Measurements from ENCODE around the gene SV2C. TPM values are rescaled to one million over a fixed set of nuclear protein-coding genes. Genes with fewer than 3 reads are reported as not detected.
A peak's percentile ranks its signal among the peaks of the same experiment; 100 is the strongest.
"Not testable (repeated sequence)": the region's sequence is repeated elsewhere in the genome, so short reads cannot be mapped to it uniquely, and the experiment has no call there.

SV2C gene
- total and polyA plus RNA-seq, 9 donors: under 0.01 to 0.09 (median 0.03) TPM; not detected in 1

DNA sequence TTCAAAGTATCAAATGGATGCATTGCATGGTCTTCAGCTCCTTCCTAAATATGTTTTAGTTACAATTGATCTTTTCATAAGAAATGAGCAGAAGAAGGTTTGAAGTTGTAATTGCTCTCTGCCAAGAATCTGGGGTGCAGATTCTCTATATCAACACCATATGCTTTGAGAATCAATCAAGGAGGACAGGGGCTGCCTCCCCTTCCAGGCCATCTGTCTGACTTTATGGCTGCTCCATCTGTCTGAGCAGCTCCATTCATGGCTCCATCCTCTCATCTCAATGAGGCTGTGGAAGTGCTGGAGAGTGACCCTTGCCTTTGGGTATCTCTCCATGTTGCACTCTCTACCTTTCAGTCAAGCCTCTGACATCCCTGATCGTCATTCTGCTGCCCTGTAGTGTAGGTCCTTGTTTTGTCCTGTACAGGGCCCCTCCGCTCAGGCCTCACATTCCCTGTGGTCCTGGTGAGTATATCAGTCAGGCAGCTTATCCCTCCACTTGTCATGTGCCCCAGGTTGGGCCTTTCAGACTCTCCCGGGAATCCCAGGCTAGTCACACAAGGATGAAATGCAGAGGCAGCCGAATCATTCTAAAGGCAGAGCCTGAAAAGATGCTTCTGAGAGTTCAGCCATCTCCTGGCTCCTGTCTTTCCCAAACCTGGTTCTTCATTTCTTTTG is 14.0 kb upstream of the SV2C start:
- WGBS (ENCODE audit: insufficient coverage): 63% methylated on average over 3 of the region's 4 CpGs
- DNase-seq: no peak
- Histone ChIP-seq H3K27ac (ENCODE audit: low read length) (no peak overlapping the region), H3K36me3 (ENCODE audit: control insufficient read depth, insufficient read depth, low read length) (no peaks in the 10 kb centered on the region), H3K9me3 (replicated peaks; ENCODE audit: control insufficient read depth, low read depth, low read length) (no peaks in the 10 kb centered on the region), H3K4me1 (ENCODE audit: control insufficient read depth, insufficient read depth, low read length) (no peaks in the 10 kb centered on the region), H3K27me3 (ENCODE audit: control insufficient read depth, insufficient read depth, low read length) (no peaks in the 10 kb centered on the region), H3K4me3 (ENCODE audit: low read length) (no peak overlapping the region)

DNA sequence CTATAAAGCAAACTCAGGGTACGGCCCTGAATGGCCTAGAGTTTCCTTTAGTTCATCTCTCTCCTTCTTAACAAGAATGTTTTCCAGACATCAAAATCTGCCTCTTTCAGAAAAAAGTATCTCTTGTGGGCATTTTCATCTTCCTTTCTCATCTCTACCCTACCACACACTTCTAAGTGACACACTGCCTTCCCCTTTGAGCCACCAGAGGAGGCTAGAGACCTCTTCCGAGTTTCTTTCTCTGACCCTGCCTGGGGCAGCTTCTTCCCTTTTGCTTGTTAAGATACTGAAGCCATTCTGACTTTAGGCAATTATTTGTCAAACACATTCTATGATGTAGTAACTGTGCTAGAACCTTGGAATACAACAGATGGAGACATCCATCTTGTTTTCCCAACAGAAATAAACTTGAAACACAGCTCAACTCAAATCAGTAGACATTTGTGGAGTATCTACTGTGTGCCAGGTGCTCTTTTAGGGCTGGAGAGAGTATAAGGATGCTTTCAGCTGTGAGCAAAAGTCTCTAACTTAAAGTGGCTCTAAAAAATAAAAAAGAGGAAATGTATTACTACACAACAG is 8.6 kb upstream of the SV2C start:
- H3K27me3 ChIP-seq (ENCODE audit: control insufficient read depth, insufficient read depth, low read length): no peaks in the 10 kb centered on the region
- H3K4me1 ChIP-seq (ENCODE audit: control insufficient read depth, insufficient read depth, low read length): no peaks in the 10 kb centered on the region
- H3K36me3 ChIP-seq (ENCODE audit: control insufficient read depth, insufficient read depth, low read length): no peaks in the 10 kb centered on the region
- H3K4me3 ChIP-seq (ENCODE audit: low read length): no peak overlapping the region
- H3K27ac ChIP-seq (ENCODE audit: low read length): no peak overlapping the region
- peak; percentile 13 for DNase-seq
- no peaks in the 10 kb centered on the region for H3K9me3 ChIP-seq (replicated peaks; ENCODE audit: control insufficient read depth, low read depth, low read length)
- no CpG with 5 or more reads among the region's 2 CpGs for WGBS (ENCODE audit: insufficient coverage)

DNA sequence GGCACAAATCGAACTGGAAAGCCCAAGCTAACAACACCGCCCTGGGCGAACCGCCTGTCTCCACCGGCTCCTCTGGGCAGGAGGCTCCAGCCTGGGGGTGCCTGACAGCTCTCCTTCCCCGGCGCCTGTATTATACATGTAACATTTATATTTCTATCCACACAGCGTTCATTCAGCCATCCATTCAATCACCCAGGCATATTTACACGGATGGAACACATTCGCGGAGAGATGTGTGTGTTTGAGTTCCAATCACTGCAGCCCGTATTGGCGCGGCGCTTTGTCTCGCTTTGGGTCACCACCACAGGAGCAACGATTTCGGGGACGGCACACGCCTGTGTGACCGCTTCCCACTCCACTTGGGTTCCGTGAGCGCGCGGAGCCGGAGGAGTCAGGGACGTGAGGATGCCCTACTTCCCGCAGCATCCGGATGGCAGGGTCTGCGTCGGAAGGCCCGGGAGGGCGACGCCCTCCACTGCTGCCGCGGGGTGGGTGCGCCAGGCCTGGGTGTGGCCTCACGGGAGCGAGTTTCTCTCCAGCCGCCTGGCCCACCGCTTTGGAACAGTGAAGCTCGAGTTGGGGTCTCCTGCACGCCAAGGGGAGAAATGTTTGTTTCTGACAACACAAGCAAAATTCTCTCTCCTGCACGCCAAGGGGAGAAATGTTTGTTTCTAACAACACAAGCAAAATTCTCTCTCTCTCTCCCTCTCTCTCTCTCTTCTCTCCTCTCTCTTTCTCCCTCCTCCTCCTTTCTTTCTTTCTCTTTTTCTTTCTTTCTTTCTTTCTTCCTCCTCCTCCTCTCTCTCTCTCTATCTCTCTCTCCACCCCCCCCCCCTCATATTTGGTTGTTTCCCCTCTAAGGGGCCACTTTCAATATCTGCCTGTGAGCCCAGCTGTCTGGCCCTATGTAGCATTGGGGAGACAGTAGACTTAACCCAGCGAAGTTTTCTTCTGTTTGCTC is 1.1 kb upstream of the SV2C start:
- peaks cover 15% of the 10 kb centered on the region for H3K4me1 ChIP-seq (ENCODE audit: control insufficient read depth, insufficient read depth, low read length)
- H3K27ac ChIP-seq (ENCODE audit: low read length): no peak overlapping the region
- H3K9me3 ChIP-seq (replicated peaks; ENCODE audit: control insufficient read depth, low read depth, low read length): no peaks in the 10 kb centered on the region
- no peak overlapping the region for H3K4me3 ChIP-seq (ENCODE audit: low read length)
- 2% methylated on average over 29 of the region's 45 CpGs for WGBS (ENCODE audit: insufficient coverage)
- H3K36me3 ChIP-seq (ENCODE audit: control insufficient read depth, insufficient read depth, low read length): no peaks in the 10 kb centered on the region
- peaks cover 44% of the 10 kb centered on the region for H3K27me3 ChIP-seq (ENCODE audit: control insufficient read depth, insufficient read depth, low read length)
- no peak for DNase-seq

DNA sequence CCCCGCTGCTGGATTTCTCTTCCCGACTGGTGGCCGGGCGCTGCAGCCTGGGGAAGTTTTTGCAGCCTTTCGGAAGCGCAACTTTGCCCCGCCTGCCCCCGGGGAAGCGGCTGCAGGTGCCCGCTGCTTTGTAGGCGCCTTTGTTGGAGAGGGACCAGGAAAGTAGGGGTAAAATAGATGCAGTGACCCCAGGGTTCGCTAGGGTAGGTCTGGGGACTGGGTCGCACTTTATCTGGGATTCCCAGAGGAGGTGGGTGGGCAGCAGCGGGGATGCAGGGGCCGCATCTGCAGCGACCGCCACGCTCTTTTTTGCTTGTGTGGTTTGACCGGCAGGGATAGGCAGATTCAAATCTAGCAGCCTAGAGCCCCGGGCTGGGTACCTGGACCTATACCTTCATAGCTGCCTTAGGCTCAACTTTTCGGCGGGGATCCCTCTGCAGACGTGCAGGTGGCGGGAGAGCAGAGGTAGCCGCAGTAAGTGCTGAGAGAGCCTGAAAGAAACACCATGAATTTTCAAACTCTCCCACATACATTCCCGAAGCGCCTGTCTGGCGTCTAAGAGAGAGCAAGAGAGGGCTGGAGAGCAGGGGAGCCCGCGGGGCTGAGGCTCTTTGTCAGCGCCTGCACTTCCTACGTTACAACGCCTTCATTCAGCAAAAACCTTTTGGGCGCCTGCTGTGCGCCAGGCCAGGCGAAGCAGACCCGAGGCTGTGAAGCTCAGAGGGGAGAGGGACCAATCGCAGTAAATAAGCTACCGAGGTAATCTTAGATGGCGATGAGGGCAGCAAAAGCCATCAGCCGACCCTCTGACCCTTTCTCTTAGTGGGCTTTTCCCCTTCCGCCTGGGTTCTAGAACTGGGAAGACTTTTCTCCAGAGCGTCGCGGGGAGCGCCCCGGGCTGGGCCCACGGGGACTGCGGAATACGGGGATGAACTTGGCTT is 642 bp downstream of the SV2C start:
- H3K36me3 ChIP-seq (ENCODE audit: control insufficient read depth, insufficient read depth, low read length): no peaks in the 10 kb centered on the region
- no peak overlapping the region for H3K4me3 ChIP-seq (ENCODE audit: low read length)
- no peaks in the 10 kb centered on the region for H3K9me3 ChIP-seq (replicated peaks; ENCODE audit: control insufficient read depth, low read depth, low read length)
- WGBS (ENCODE audit: insufficient coverage): 0% methylated on average over 25 of the region's 50 CpGs
- DNase-seq: peak; percentile 5
- no peak overlapping the region for H3K27ac ChIP-seq (ENCODE audit: low read length)
- peaks cover 44% of the 10 kb centered on the region for H3K27me3 ChIP-seq (ENCODE audit: control insufficient read depth, insufficient read depth, low read length)
- peaks cover 15% of the 10 kb centered on the region for H3K4me1 ChIP-seq (ENCODE audit: control insufficient read depth, insufficient read depth, low read length)

DNA sequence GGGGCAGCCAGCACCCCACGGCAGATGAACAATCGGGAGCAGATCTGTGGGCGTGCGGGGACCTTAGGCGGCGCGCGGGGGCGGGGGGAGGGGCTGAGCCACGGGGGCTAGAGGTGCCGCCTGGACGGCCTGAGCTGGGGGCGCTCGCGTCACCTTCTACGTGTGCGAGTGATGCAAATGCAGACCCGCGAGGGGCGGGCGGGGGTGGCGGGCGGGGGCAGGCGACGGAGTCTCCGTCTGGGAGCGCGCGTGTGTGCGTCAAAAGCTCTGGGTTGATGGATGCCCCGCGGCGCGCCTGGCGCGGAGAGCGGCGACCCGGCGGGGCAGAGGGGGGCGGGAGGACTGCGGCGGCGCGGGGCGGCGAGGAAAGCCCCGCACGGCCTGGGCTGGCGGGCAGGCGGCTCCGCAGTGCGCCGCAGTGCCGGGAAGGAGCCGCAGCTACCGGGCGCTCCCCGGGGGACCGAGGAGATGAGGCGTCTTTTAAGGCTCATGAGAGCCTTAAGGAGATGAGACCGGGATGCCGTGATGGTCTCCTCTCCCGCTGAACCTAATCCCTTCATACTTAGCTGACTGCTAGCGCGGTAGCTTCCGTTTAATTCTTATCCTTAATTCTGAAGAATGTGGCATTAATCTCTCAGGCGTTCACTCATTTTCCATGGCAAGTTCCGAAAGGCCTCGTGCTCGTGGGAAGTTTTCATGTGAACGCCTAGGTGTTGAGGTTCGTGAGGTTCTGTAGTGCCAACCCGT is 1.5 kb downstream of the SV2C start:
- no peaks in the 10 kb centered on the region for H3K36me3 ChIP-seq (ENCODE audit: control insufficient read depth, insufficient read depth, low read length)
- peak; percentile 5 for DNase-seq
- no peaks in the 10 kb centered on the region for H3K9me3 ChIP-seq (replicated peaks; ENCODE audit: control insufficient read depth, low read depth, low read length)
- H3K27me3 ChIP-seq (ENCODE audit: control insufficient read depth, insufficient read depth, low read length): peaks cover 44% of the 10 kb centered on the region
- no peak overlapping the region for H3K27ac ChIP-seq (ENCODE audit: low read length)
- peaks cover 15% of the 10 kb centered on the region for H3K4me1 ChIP-seq (ENCODE audit: control insufficient read depth, insufficient read depth, low read length)
- under 1% methylated on average over 54 of the region's 74 CpGs for WGBS (ENCODE audit: insufficient coverage)
- no peak overlapping the region for H3K4me3 ChIP-seq (ENCODE audit: low read length)

DNA sequence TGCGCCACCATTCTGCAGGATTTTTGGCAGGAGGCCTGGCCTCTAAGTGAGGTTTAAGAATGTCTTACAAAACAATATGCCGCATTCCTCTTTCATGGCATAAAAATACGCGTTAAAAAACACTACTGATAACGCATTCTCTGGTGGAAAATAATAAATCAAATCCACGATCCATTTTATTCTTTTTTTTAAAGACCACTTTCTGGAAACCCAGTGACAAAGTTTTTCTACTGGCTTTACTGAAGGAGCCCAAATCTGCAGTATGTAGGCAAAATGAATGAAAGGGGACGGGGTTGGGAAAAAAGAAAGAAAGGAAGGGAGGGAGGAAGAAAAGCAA is 2.0 kb downstream of the SV2C start:
- no CpG with 5 or more reads among the region's 7 CpGs for WGBS (ENCODE audit: insufficient coverage)
- peaks cover 44% of the 10 kb centered on the region for H3K27me3 ChIP-seq (ENCODE audit: control insufficient read depth, insufficient read depth, low read length)

DNA sequence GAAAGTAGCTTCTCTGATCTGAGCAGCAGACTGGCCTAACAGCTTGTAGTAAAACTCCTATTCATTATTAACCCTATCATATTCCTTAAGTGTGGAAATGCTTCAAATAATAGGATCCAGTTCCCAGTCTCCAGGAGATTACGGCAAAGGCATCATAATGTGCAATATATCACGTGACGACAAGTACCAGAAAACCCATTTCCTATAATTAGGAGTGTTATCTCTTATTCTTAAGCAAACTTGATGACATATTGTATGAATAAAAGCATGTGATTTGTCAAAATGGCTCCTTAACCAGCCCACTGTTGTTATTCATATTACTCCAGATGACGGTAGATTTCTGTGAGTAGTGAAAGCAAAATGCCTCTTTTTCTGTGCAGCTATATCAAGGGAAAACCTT is 2.9 kb downstream of the SV2C start:
- no peak overlapping the region for H3K4me3 ChIP-seq (ENCODE audit: low read length)
- peaks cover 15% of the 10 kb centered on the region for H3K4me1 ChIP-seq (ENCODE audit: control insufficient read depth, insufficient read depth, low read length)
- WGBS (ENCODE audit: insufficient coverage): no CpG with 5 or more reads among the region's 4 CpGs
- H3K36me3 ChIP-seq (ENCODE audit: control insufficient read depth, insufficient read depth, low read length): no peaks in the 10 kb centered on the region
- peaks cover 41% of the 10 kb centered on the region for H3K27me3 ChIP-seq (ENCODE audit: control insufficient read depth, insufficient read depth, low read length)
- no peak for DNase-seq
- no peaks in the 10 kb centered on the region for H3K9me3 ChIP-seq (replicated peaks; ENCODE audit: control insufficient read depth, low read depth, low read length)
- no peak overlapping the region for H3K27ac ChIP-seq (ENCODE audit: low read length)

More for the DNA sequence above, 2.0 kb downstream of the SV2C start:
- no peak overlapping the region for H3K4me3 ChIP-seq (ENCODE audit: low read length)
- H3K9me3 ChIP-seq (replicated peaks; ENCODE audit: control insufficient read depth, low read depth, low read length): no peaks in the 10 kb centered on the region
- peaks cover 15% of the 10 kb centered on the region for H3K4me1 ChIP-seq (ENCODE audit: control insufficient read depth, insufficient read depth, low read length)
- DNase-seq: peak; percentile 0
- H3K36me3 ChIP-seq (ENCODE audit: control insufficient read depth, insufficient read depth, low read length): no peaks in the 10 kb centered on the region
- H3K27ac ChIP-seq (ENCODE audit: low read length): no peak overlapping the region

DNA sequence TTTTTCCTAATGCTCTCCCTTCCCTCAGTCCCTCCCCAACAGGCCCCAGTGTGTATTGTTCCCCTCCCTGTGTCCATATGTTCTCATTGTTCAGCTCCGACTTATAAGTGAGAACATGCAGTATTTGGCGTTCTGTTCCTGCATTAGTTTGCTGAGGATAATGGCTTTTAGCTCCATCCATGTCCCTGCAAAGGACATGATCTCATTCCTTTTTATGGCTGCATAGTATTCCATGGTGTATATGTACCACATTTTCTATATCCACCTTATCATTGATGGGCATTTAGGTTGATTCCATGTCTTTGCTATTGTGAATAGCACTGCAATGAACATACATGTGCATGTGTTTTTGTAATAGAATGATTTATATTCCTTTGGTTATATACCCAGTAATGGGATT is 6.0 kb downstream of the SV2C start:
- H3K27me3 ChIP-seq (ENCODE audit: control insufficient read depth, insufficient read depth, low read length): peaks cover 13% of the 10 kb centered on the region
- not testable (repeated sequence) for H3K9me3 ChIP-seq (replicated peaks; ENCODE audit: control insufficient read depth, low read depth, low read length); H3K27ac ChIP-seq (ENCODE audit: low read length); H3K4me3 ChIP-seq (ENCODE audit: low read length); H3K4me1 ChIP-seq (ENCODE audit: control insufficient read depth, insufficient read depth, low read length); H3K36me3 ChIP-seq (ENCODE audit: control insufficient read depth, insufficient read depth, low read length); DNase-seq
- WGBS (ENCODE audit: insufficient coverage): no CpG with 5 or more reads among the region's 2 CpGs

DNA sequence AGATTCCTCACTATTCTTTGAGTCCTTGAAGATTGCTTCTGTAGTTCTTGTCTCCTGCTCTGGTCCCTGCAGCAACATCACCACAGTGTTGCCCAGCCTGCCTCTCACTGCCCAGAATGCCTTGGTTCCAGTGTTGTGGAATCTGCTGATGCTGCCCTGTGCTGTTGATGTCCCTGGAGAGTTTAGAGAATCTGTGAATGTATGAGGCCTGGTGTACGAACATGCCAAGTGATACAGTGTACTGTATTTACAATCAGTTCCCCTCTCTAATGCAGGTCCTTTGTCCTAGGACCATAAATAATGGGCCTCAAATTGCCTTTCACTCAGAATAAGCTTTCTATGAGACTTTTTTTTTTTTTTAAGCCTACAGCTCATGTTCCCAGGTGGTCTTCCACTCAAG is 8.2 kb downstream of the SV2C start:
- no peaks in the 10 kb centered on the region for H3K36me3 ChIP-seq (ENCODE audit: control insufficient read depth, insufficient read depth, low read length)
- no peak overlapping the region for H3K27ac ChIP-seq (ENCODE audit: low read length)
- no peak for DNase-seq
- no peaks in the 10 kb centered on the region for H3K4me1 ChIP-seq (ENCODE audit: control insufficient read depth, insufficient read depth, low read length)
- no peaks in the 10 kb centered on the region for H3K27me3 ChIP-seq (ENCODE audit: control insufficient read depth, insufficient read depth, low read length)
- H3K9me3 ChIP-seq (replicated peaks; ENCODE audit: control insufficient read depth, low read depth, low read length): no peaks in the 10 kb centered on the region
- no CpG with 5 or more reads among the region's 1 CpG for WGBS (ENCODE audit: insufficient coverage)
- H3K4me3 ChIP-seq (ENCODE audit: low read length): no peak overlapping the region
